ENCODE data around the gene TWF1. TPM values are rescaled to one million over a fixed set of nuclear protein-coding genes. Genes with fewer than 3 reads are reported as not detected.
"Not testable (repeated sequence)": the region's sequence is repeated elsewhere in the genome, so short reads cannot be mapped to it uniquely, and the experiment has no call there.

Gene TWF1
- total RNA-seq, result 28.4 and 29.2 TPM in 2 replicates

DNA sequence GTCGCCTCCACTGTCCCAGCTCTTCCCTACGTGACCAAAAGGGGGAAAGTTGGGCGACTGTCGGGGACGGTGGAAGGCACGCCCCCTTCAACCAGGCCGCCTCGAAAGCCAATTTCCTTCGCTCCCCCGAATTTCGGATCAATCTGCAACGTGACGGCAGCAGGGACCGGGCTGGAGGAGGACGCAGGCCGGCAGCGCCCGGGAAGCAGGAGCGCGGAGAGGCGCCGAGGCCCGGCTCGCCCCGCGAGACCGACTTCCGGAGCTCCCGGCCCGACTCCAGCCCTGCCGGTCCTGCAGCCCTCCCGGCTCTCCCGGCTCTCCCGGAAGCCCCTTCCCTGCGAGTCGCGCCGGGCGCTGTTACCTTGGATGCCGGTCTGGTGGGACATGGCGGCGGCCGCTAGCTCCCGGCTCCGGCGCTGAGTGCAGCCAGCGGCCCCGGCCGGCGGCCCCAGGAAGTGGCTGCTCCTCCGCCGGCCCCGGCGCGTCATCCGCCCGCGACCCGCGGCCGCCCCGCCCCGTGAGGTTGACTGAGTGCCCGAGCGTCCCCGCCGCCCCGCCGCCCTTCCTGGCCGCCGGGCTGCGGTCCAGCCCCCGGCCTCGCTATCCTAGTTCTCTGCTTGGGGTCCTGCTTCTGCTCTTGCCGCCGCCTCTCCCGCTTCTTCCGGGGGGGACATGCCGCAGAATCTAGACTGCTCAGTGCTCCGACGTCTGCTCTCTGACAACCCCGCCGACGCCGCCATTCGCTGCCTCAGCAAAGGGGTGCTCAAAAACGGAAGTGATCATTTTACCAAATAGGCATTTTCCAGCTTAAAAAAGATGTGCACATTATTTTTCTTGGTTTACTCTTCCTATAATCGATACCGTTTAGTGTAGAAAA, at the start of gene TWF1:
Gene TWF1, minus strand, starts transcription at position 458 of the 877 bp plus-strand sequence. Its CDS starts 72 bp downstream, at position 386.
- Mint-ChIP-seq H3K9me3 (no peaks in the 10 kb centered on the region), H3K27me3 (ENCODE audit: insufficient read depth) (peaks cover 2% of the 10 kb centered on the region), H3K4me3 (peak within 1 kb of the TSS; percentile 96), H3K4me1 (ENCODE audit: low read depth) (peaks cover 33% of the 10 kb centered on the region), H3K36me3 (ENCODE audit: low read depth) (peaks cover 6% of the 10 kb centered on the region), H3K27ac (peak within 1 kb of the TSS; percentile 100)
- intact Hi-C loops (cut with micrococcal nuclease), result loop anchor here (1.0 to 10.0 kb wide), 6 partner anchors 26 to 1661 kb away; partner anchors contain the start of genes GXYLT1, IRAK4, PPHLN1 and PUS7L
- DNase-seq (ENCODE audit: low spot score), result peak; percentile 87

DNA sequence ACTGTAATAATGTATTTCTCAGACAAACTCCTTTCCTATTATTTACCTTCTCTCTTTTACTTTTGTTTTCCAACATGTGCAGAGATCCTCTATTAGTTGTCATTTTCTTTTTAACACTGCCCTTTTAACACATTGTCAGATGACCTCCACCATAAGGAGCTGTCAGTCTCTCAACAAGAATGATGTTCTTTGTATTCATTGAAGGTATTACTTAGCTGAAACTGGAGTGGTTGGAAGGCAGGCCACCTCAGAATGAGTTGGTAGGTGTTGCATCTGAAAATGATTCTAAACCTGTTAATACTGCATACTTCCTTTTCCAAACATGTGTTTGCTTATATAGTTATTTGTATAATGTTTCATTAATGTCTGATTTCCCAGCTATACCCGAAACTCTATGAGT, 46.6 kb upstream of the TWF1 start:
- intact Hi-C loops (cut with micrococcal nuclease), result no loop called here
- Mint-ChIP-seq H3K36me3 (ENCODE audit: low read depth) (no peaks in the 10 kb centered on the region), H3K4me3 (no peak overlapping the region), H3K27me3 (ENCODE audit: insufficient read depth) (peaks cover 4% of the 10 kb centered on the region), H3K4me1 (ENCODE audit: low read depth) (no peaks in the 10 kb centered on the region), H3K27ac (no peak overlapping the region), H3K9me3 (no peaks in the 10 kb centered on the region)
- DNase-seq (ENCODE audit: low spot score), result no peak

DNA sequence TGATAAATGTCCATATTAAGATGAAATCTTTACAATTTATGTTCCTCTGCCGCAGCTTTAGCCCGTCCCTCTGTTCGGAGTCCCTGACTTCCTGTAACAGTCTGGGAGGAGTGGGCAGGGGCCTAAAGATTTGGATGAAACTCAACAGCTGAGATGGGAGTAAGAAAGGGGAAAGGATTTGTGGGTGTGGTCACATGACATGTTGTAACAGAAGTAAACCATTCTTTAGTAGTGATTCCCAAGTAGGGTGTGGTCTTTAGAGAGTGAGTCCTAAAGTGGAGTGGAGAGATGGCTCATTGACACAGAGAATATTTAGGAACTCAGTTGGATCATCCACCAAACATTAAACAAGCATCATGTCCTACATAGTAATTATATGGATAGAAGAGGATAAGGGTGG, 42.7 kb upstream of the TWF1 start:
- no peak overlapping the region for H3K4me3 Mint-ChIP-seq
- H3K4me1 Mint-ChIP-seq (ENCODE audit: low read depth), result peaks cover 4% of the 10 kb centered on the region
- intact Hi-C loops (cut with micrococcal nuclease), result no loop called here
- H3K27me3 Mint-ChIP-seq (ENCODE audit: insufficient read depth), result peaks cover 2% of the 10 kb centered on the region
- no peak for DNase-seq (ENCODE audit: low spot score)
- H3K9me3 Mint-ChIP-seq, result no peaks in the 10 kb centered on the region
- no peaks in the 10 kb centered on the region for H3K36me3 Mint-ChIP-seq (ENCODE audit: low read depth)
- H3K27ac Mint-ChIP-seq, result no peak overlapping the region

DNA sequence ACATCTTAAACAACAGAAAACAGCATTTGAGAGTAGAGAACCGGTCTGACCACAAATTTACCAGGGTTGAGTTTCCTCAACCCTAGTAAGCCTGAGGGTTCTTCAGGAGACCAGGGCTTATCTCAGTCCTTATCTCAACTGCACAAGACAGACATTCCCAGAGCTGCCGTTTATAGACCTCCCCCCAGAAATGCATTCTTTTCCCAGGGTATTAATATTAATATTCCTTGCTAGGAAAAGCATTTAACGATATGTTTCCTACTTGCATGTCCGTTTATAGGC, 42.0 kb upstream of the TWF1 start:
- Mint-ChIP-seq H3K4me3 (no peak overlapping the region), H3K27me3 (ENCODE audit: insufficient read depth) (peaks cover 2% of the 10 kb centered on the region), H3K27ac (no peak overlapping the region), H3K36me3 (ENCODE audit: low read depth) (no peaks in the 10 kb centered on the region), H3K9me3 (no peaks in the 10 kb centered on the region), H3K4me1 (ENCODE audit: low read depth) (peaks cover 4% of the 10 kb centered on the region)
- intact Hi-C loops (cut with micrococcal nuclease), result no loop called here
- no peak for DNase-seq (ENCODE audit: low spot score)

DNA sequence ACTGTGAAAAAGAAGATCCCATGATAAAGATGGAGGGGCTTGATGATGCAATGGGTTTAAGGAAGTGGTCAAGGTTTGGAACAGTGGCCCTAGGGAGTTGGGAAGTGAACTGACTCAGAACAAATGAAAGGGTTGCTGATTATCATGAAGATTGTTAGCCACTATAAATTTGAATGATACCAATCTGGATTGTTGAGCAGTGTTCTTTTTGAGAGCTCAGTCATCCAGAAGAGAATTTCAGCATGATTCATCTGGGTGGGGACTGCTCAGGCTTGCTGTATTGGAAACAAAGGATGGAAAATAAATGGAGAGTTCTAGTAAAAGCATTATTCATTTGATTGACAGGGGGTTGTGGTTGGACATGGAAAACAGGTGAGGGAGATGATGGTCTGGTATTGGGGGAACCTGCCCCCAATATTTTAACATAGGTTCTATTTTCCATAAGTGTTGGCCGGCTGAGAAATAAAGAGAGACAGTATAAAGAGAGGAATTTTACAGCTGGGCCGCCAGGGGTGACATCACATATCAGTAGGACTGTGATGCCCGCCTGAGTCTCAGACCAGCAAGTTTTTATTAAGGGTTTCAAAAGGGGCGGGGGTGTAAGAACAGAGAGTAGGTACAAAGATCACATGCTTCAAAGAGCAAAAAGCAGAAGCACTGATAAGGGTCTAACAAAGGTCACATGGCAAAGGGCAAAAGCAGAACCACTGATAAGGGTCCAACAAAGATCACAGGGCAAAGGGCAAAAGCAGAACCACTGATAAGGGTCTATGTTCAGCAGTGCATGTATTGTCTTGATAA, 41.5 kb upstream of the TWF1 start:
- H3K4me3 Mint-ChIP-seq; H3K27ac Mint-ChIP-seq; DNase-seq (ENCODE audit: low spot score); H3K27me3 Mint-ChIP-seq (ENCODE audit: insufficient read depth); H3K9me3 Mint-ChIP-seq; H3K4me1 Mint-ChIP-seq (ENCODE audit: low read depth); H3K36me3 Mint-ChIP-seq (ENCODE audit: low read depth); intact Hi-C loops (cut with micrococcal nuclease): not testable (repeated sequence)

DNA sequence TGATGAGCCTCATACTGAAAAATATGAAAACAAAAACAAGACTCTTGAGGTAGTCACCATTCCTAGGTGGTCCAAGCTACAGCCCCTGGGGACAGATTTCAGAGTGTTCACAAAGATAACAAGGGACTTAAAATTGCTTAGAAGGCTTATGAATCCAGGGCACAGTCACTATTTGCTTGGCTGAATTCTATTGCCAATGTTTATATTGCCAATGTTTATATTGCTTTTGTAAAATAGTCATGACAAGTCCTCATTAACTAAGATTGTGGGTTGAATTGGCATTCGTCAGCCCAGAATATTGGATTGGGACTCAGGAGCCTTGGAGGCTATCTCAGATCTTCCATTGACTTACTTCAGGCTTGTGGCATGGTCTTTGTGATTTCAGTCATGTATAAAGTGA, 36.1 kb upstream of the TWF1 start:
- Mint-ChIP-seq H3K27ac (no peak overlapping the region), H3K4me3 (no peak overlapping the region), H3K9me3 (no peaks in the 10 kb centered on the region), H3K27me3 (ENCODE audit: insufficient read depth) (peaks cover 8% of the 10 kb centered on the region), H3K4me1 (ENCODE audit: low read depth) (peaks cover 10% of the 10 kb centered on the region), H3K36me3 (ENCODE audit: low read depth) (peaks cover 5% of the 10 kb centered on the region)
- DNase-seq (ENCODE audit: low spot score), result no peak
- intact Hi-C loops (cut with micrococcal nuclease), result no loop called here

DNA sequence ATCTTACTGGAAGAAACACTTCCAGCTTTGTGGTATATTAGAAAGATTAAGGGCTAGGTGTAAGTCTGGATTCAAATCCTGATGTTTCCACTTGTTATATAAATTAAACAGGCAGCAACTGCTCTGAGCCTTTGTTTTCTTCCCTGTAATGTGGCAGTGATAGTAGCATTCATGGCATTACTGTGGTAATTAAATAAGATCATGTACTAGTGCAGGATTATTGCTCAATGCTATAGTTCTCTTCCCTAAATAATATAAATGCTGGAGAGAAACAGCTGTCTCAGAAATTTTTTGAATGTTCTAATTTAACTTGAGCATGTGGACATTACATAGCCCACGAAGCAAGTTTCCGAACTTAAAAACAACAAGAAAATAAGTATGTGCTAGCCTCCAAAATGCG, 35.1 kb upstream of the TWF1 start:
- Mint-ChIP-seq H3K4me1 (ENCODE audit: low read depth) (peaks cover 14% of the 10 kb centered on the region), H3K4me3 (no peak overlapping the region), H3K27me3 (ENCODE audit: insufficient read depth) (peaks cover 11% of the 10 kb centered on the region), H3K9me3 (no peaks in the 10 kb centered on the region), H3K27ac (no peak overlapping the region), H3K36me3 (ENCODE audit: low read depth) (peaks cover 5% of the 10 kb centered on the region)
- intact Hi-C loops (cut with micrococcal nuclease), result no loop called here
- no peak for DNase-seq (ENCODE audit: low spot score)

DNA sequence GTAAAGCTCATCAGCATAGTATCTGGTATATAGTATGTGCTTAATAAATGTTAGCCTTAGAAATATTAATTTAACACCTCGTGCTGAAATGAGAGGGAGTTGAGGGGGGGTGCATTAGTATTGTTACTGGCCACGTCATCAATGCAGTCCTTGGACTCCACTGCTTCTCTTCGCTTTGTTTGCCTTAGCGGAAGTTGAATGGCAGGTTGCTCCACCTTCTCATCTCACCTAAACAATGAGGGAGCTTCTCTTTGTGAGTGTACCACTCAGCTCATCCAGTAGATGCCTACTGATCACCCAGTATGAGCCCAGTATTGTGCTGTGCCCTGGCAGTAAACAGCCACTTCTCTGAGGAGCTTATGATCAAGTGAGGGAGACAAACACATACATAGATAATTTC, 34.2 kb upstream of the TWF1 start:
- Mint-ChIP-seq H3K4me3 (no peak overlapping the region), H3K27ac (no peak overlapping the region), H3K36me3 (ENCODE audit: low read depth) (peaks cover 5% of the 10 kb centered on the region), H3K4me1 (ENCODE audit: low read depth) (peaks cover 16% of the 10 kb centered on the region), H3K9me3 (no peaks in the 10 kb centered on the region), H3K27me3 (ENCODE audit: insufficient read depth) (peaks cover 11% of the 10 kb centered on the region)
- intact Hi-C loops (cut with micrococcal nuclease), result no loop called here
- DNase-seq (ENCODE audit: low spot score), result no peak

DNA sequence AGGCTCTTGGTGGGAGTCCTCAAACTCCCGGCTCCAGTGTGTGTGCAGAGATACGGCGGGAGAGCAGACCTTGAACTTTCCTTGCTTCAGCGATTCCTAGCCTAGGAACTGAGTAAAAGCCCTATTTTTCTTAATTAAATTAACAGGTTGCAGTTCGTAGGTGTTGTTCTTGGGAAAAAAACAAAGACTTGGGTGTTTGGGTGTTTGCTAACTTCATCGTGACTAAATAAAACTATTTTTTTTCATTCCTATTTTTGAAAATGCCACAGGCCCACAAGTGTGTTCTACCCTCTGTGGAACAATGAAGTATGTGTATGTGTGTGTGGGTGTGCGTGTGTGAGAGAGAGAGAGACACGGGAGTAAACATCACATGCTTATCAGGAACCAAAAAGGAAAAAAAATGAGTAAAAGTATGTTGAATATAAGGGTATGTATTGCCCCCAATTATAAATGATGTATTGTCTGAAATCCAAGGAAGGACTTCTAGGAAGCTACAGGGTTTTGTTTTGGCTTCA, 30.4 kb upstream of the TWF1 start:
- Mint-ChIP-seq H3K27me3 (ENCODE audit: insufficient read depth) (peaks cover 18% of the 10 kb centered on the region), H3K4me3 (peak overlapping the region; percentile 68), H3K4me1 (ENCODE audit: low read depth) (peaks cover 37% of the 10 kb centered on the region), H3K36me3 (ENCODE audit: low read depth) (peaks cover 5% of the 10 kb centered on the region), H3K9me3 (no peaks in the 10 kb centered on the region), H3K27ac (peak overlapping the region; percentile 25)
- DNase-seq (ENCODE audit: low spot score), result no peak
- intact Hi-C loops (cut with micrococcal nuclease), result loop anchor here (1.0 to 5.0 kb wide), 3 partner anchors 30 to 78 kb away; partner anchors contain the start of genes IRAK4, PUS7L and TWF1

DNA sequence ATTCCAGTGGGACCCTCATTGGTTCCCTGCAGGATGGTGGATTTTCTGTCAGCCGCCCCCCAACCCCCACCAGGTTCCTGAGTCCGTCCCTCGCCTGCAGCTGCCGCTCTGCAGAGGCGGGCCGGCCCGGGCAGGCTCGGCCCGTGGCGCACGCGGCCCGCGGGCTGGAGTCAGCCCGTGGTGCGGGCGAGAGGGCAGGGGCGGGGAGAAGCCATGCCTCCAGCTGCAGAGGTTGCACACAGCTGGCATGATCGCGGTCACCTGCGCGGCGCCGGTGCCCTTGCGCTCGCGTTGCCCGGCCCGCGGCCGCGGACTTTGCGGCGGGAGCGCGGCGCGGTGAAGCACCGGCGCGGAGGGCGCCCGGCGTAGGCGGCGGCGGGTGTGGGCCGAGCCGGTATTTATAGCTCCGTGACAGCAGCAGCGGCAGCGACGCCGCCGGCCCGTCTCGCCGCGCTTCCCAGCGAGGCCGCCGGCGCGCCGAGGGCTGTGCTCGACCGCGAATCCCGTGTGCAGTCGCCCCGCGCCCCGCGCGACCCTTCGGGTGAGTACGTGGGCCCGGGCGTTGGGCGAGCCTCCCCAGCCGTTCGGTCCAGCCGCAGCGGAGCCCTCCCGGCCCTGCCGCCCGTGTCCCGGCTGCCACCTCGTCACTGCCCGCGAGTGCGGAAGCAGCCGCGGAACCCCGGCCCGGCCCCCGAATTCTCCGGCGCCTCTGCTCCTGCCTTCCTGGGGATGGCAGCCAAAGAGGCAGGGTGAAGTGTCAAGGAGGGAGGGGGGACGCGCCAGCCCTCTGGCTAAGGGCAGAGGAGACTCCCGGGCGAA, 29.7 kb upstream of the TWF1 start, which contains the start of gene TMEM117:
Gene TMEM117, plus strand, starts transcription at position 426 of the 819 bp plus-strand sequence.
- Mint-ChIP-seq H3K9me3 (no peaks in the 10 kb centered on the region), H3K27ac (peak within 1 kb of the TSS; percentile 64), H3K4me3 (peak within 1 kb of the TSS; percentile 78), H3K4me1 (ENCODE audit: low read depth) (peaks cover 37% of the 10 kb centered on the region), H3K36me3 (ENCODE audit: low read depth) (peaks cover 5% of the 10 kb centered on the region), H3K27me3 (ENCODE audit: insufficient read depth) (peaks cover 19% of the 10 kb centered on the region)
- intact Hi-C loops (cut with micrococcal nuclease), result loop anchor here (1.0 to 5.0 kb wide), 3 partner anchors 30 to 78 kb away; partner anchors contain the start of genes IRAK4, PUS7L and TWF1
- DNase-seq (ENCODE audit: low spot score), result peak; percentile 42

DNA sequence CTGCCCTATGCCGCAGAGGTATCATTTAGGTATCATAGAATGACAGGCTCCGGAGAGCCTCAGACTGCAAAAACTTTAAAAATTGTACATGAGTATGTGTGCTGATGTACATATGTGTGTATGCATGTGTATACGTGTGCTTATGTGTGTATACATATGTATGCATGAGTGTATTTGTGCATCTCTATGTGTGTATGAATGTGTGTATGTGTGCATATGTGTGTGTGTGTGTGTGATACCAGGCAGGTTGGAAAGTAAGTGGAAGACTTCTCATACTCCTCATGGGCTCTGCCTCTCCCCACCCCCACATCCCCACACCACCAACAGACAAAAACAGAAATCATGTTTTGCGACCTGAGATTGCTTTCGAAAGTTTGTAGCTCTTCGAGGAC, 29.1 kb upstream of the TWF1 start:
- H3K4me1 Mint-ChIP-seq (ENCODE audit: low read depth), result peaks cover 37% of the 10 kb centered on the region
- intact Hi-C loops (cut with micrococcal nuclease), result loop anchor here (5.0 kb wide), 1 partner anchor 47 kb away; no protein-coding TSS in a partner anchor
- H3K4me3 Mint-ChIP-seq, result peak overlapping the region; percentile 78
- no peak for DNase-seq (ENCODE audit: low spot score)
- H3K9me3 Mint-ChIP-seq, result no peaks in the 10 kb centered on the region
- peaks cover 22% of the 10 kb centered on the region for H3K27me3 Mint-ChIP-seq (ENCODE audit: insufficient read depth)
- peak overlapping the region; percentile 64 for H3K27ac Mint-ChIP-seq
- H3K36me3 Mint-ChIP-seq (ENCODE audit: low read depth), result peaks cover 5% of the 10 kb centered on the region

DNA sequence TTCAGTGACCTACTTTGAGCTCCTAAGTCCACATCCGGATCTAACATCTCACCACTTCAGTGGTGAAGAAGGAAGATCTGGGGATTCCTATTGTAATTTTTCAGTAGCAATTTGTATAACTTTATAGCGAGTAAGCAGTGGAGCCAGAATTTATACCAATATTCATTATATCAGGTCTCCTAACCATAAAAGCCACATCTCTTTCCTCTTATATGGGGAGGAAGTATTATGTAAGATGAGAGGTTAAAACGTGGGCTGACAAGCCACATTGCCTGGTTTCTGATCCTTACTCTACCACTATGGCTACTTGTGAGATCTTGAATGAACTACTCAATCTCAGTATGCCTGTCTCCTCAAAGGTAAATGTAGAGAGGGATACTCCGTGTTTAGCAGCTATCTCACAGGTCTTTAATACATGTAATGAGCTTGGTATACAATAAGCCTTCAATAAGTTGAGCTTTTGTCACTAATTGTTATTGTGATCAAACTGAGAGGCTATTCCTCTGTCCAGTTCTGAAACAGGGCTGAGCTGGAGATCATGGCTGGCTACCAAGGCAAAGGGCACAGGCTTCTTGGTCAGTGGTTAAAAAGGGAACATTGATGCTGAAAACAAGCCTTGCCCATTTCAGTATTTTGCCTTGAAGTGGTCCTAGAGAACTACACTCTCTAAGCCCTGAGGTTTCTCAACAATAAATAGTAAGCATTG, 26.5 kb upstream of the TWF1 start:
- Mint-ChIP-seq H3K27me3 (ENCODE audit: insufficient read depth) (peaks cover 23% of the 10 kb centered on the region), H3K36me3 (ENCODE audit: low read depth) (no peaks in the 10 kb centered on the region), H3K4me1 (ENCODE audit: low read depth) (peaks cover 31% of the 10 kb centered on the region), H3K9me3 (no peaks in the 10 kb centered on the region), H3K4me3 (no peak overlapping the region), H3K27ac (no peak overlapping the region)
- DNase-seq (ENCODE audit: low spot score), result no peak
- intact Hi-C loops (cut with micrococcal nuclease), result loop anchor here (1.0 kb wide), 1 partner anchor 26 kb away; the partner anchor contains the start of gene TWF1

Data from activated T-helper 1 cell treated with anti-CD3 and anti-CD28 coated beads, Interleukin-12 subunit alpha, Interleukin-12 subunit beta, Interleukin-2, Interleukin-4 antibody, amounts not matched to agents 30 ng/mL and 10 ng/mL and 1 ng/mL, durations not matched to agents 14 hours and 24 hours and 36 hours (primary cell).